Measurements from ENCODE around the gene MINPP1. TPM values are rescaled to one million over a fixed set of nuclear protein-coding genes. Genes with fewer than 3 reads are reported as not detected.

The MINPP1 gene
- total RNA-seq, 1 donor from 2014 or later: 34.7 TPM

DNA sequence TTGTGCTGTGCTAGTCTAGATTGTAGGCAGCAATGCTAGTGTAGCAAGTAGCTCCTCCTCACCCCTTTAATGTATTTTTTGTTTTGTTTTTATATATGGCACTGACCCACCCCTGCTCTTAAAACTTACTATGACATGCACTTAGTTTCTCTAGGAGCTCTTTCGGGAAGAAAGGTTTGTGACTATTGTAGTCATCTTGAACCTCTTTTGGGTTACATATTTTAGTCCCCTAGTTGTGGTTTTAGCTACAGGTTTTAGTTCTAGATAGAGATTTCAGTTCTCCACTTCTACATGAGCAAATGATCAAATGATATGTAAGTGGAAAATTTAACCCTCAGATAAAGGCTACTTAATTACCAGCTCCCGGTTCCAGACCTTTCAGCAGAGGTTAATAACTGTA lies 14.9 kb downstream of the MINPP1 start:
- DNase-seq (ENCODE audit: extremely low read depth, low read depth, low spot score): no peak

GRCh38 chr10:87523731-87524130 lies 19.0 kb downstream of the MINPP1 start:
- no peak for DNase-seq (ENCODE audit: extremely low read depth, low read depth, low spot score)

GRCh38 chr10:87524296-87524695 lies 19.6 kb downstream of the MINPP1 start:
- DNase-seq (ENCODE audit: extremely low read depth, low read depth, low spot score): no peak

- DNase-seq (ENCODE audit: extremely low read depth, low read depth, low spot score): peak; percentile 36
Measured at GRCh38 chr10:87531908-87532622, 27.4 kb downstream of the MINPP1 start.

GRCh38 chr10:87532696-87533095 lies 28.0 kb downstream of the MINPP1 start:
- no peak for DNase-seq (ENCODE audit: extremely low read depth, low read depth, low spot score)

GRCh38 chr10:87534173-87534858 lies 29.6 kb downstream of the MINPP1 start:
- DNase-seq (ENCODE audit: extremely low read depth, low read depth, low spot score): no peak

DNA sequence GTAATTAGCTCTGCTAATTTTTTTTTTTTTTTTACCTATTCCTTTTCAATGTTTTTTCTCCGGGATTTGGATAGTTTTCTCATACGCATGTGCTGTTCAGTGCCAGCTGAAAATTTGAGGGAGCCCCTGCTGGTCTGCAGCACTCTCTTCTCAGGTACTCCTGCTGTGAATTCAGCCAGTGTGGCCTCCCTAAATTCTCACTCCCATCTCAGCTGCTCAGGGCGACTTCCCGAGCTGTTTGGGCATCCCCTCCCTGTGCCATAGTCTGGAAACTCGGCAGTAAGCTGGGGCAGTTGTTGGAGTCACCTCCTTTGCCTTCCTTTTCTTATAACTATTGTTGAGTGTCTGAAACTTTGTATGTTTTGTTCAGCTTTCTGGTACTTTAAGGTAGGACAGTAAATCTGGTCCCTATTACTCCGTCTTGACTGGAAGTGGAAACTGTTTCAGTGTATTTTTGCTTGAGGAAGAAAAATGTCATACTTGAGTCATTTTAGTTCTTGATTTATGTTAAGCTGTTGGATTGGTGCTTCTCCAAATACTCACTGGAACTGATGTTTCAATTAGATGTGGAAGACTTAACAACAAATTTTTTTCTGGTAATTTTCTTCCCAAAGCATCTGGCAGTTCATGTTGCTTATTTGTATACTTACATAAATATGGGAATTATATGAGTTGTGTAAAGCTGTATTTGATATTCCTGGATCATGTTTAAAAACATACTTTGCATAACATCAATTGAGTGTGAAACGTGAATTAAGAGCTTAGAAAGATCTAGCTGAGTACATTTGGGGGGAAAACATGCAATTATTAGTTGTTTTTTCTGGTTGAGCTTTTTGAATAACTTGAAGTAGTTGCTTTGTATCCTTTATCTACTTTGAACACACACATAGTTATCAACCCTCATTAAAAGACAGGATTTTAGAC lies 33.7 kb downstream of the MINPP1 start:
- no peak for DNase-seq (ENCODE audit: extremely low read depth, low read depth, low spot score)

GRCh38 chr10:87541114-87541513 lies 36.4 kb downstream of the MINPP1 start:
- DNase-seq (ENCODE audit: extremely low read depth, low read depth, low spot score): no peak

DNA sequence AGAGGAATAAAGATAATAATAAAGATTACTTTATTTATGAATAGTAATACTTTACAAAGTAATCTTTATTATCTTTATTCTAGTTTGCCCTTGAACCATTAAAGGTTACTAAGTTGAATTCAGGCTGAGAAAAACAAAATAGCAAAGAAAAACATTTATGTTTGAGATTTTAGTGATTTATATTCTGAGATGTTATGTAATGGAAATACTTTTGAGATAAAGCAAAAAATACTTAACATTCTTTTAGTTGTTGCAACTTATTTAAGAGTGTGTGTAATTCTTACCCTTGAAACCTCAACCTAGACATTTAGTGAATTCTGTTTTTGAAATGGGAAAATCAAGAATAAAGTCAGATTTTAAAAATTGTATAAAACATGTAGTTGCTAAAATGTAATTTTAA lies 40.0 kb downstream of the MINPP1 start:
- no peak for DNase-seq (ENCODE audit: extremely low read depth, low read depth, low spot score)

DNA sequence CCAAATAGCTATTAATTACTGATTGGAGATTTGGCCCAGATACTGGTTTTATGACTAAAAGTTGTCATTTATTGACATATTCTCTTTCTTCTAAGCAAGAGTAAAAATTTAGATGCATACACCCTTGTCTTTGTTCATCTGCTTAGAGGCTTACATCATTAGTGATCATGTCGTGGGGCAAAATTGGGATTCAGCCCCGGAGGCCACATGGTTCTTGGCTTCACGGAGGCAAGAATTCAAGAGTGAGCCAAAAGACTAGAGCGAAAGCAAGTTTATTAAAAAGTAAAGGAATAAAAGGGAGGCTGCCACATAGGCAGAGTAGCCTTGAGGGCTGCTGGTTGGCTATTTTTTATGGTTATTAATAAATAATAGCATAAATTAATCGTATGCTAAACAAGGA lies 41.1 kb downstream of the MINPP1 start:
- DNase-seq (ENCODE audit: extremely low read depth, low read depth, low spot score): no peak

DNA sequence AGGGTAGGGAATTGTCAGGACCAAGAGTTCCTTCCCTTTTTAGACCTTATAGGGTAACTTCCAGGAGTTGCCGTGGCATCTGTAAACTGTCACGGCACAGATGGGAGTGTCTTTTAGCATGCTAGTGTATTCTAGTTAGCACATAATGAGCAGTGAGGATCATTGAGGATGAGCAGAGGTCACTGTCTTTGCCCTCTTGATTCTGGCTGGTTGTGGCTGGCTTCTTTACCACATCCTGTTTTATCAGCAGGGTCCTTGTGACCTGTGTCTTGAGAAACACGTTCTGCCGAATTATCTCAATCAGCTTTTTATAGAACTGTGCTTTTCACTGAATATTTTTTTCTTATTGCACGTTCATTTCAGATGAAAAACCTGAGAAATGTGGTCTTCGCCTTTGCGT lies 41.5 kb downstream of the MINPP1 start:
- DNase-seq (ENCODE audit: extremely low read depth, low read depth, low spot score): no peak

DNA sequence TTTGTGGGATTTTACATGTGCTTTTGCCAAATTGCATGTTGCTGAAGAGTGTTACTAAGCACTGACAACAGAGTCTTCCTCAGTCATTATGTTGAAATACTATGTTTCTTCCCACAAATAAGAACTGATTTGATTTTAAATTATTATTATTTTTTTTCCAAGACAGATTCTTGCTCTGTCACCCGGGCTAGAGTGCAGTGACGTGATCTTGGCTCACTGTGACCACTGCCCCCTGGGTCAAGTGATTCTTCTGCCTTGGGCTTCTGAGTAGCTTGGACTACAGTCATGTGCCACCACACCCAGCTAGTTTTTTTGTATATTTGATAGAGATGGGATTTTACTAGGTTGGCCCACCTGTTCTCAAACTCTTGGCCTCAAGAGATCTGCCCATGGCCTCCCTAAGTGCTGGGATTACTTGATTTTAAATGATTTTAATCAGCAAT lies 42.3 kb downstream of the MINPP1 start:
- no peak for DNase-seq (ENCODE audit: extremely low read depth, low read depth, low spot score)

GRCh38 chr10:87547734-87548311 lies 43.1 kb downstream of the MINPP1 start:
- DNase-seq (ENCODE audit: extremely low read depth, low read depth, low spot score): no peak

GRCh38 chr10:87550741-87551140 lies 46.0 kb downstream of the MINPP1 start:
- no peak for DNase-seq (ENCODE audit: extremely low read depth, low read depth, low spot score)

DNA sequence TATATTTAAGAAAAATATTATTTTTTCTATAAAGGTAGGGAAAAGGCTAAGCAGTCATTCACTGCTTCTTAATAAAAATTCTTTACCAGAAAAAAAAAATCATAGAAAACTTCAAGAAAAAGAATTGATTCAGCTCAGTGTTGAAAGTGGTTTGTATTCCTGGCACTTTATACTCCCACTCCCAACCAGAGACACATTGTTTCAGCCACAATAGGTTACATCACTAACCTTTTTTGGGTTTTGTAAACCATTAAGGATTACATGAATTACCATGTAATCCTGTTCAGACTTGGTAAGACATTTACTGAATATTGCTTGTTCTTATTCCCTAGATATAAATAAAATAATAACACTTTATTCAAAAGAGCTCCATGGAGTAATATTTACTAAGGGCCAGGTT lies 46.6 kb downstream of the MINPP1 start:
- no peak for DNase-seq (ENCODE audit: extremely low read depth, low read depth, low spot score)

GRCh38 chr10:87552248-87552929 lies 47.7 kb downstream of the MINPP1 start:
- DNase-seq (ENCODE audit: extremely low read depth, low read depth, low spot score): no peak

DNA sequence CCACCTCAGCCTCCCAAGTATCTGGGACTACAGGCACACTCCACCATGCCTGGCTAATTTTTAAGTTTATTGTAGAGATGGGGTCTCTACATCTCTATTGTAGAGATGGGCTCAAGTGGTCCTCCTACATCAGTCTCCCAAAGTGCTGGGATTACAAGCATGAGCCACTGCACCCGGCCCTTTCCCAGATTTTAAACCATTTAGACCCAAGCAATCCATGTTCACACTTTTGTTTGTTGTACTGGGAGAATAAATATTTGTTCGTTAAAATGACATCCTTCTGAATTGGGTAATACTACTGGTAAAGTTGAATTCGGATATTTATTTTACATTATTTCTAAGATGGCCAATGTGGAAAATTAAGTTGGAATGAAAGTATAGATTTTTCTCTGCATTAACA lies 52.7 kb downstream of the MINPP1 start:
- DNase-seq (ENCODE audit: extremely low read depth, low read depth, low spot score): no peak

- DNase-seq (ENCODE audit: extremely low read depth, low read depth, low spot score): no peak
Measured at GRCh38 chr10:87558333-87558732, 53.6 kb downstream of the MINPP1 start.

GRCh38 chr10:87559392-87559791 lies 54.7 kb downstream of the MINPP1 start:
- DNase-seq (ENCODE audit: extremely low read depth, low read depth, low spot score): no peak

GRCh38 chr10:87560495-87561129 lies 55.9 kb downstream of the MINPP1 start:
- no peak for DNase-seq (ENCODE audit: extremely low read depth, low read depth, low spot score)

Data from glomerular endothelial cell (primary cell).